Fibroblast of lung (primary cell): Measurements from ENCODE around the gene BCAR3.

Source experiments
- EZH2 ChIP-seq: IDR thresholded peaks from 2 replicates; pipeline ENCODE4 v1.5.1; 2012; ENCODE audit warnings: low read length, control low read depth, mild to moderate bottlenecking; ENCODE audit errors: missing control alignments
- TF ChIP-seq, protein P1 (sequence below), 2 donors: IDR thresholded peaks in 1 of 2; conservative IDR thresholded peaks in 1 of 2; 1 replicate in 1 of 2; 2 replicates in 1 of 2; pipeline ENCODE4 v1.5.1; 2011 to 2012; ENCODE audit warnings: low read length in 2 of 2, control low read depth in 1 of 2, inconsistent platforms in 1 of 2, low read depth in 1 of 2, mild to moderate bottlenecking in 1 of 2

DNA sequence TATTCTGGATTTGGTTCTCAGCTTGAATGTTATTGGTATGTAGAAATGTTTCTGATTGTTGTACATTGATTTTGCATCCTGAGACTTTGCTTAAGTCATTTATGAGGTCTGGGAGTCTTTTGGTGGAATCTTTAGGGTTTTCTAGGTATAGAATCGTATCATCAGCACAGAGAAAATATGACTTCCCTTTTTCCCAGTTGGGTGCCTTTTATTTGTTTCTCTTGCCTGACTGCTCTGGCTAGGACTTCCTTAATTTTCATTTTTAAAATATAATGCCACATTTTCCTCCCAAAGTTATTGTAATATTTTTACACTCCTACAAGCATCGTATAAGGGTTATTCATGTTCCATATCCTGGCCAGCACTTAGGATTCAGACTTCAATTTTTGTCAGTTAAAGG is 122.6 kb downstream of the BCAR3 start:
- TF ChIP-seq, protein P1, sequence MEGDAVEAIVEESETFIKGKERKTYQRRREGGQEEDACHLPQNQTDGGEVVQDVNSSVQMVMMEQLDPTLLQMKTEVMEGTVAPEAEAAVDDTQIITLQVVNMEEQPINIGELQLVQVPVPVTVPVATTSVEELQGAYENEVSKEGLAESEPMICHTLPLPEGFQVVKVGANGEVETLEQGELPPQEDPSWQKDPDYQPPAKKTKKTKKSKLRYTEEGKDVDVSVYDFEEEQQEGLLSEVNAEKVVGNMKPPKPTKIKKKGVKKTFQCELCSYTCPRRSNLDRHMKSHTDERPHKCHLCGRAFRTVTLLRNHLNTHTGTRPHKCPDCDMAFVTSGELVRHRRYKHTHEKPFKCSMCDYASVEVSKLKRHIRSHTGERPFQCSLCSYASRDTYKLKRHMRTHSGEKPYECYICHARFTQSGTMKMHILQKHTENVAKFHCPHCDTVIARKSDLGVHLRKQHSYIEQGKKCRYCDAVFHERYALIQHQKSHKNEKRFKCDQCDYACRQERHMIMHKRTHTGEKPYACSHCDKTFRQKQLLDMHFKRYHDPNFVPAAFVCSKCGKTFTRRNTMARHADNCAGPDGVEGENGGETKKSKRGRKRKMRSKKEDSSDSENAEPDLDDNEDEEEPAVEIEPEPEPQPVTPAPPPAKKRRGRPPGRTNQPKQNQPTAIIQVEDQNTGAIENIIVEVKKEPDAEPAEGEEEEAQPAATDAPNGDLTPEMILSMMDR (conservative IDR thresholded peaks at IDR 0.05 in 1 of 2, IDR thresholded peaks at IDR 0.05 in 1 of 2; ENCODE audit: low read depth in 1 of 2, low read length in 2 of 2), result no peak
- TF ChIP-seq EZH2, result no peak
